GM12875 (cell line): ENCODE measurements around the gene ACIN1.

ENCODE experiments used
- H3K4me3 ChIP-seq: one replicate; pipeline ENCODE4 v1.5.1; 2011; ENCODE audit warnings: low read depth, low read length, control low read depth
- CTCF ChIP-seq: IDR thresholded peaks from 2 replicates; pipeline ENCODE4 v1.5.1; 2011; ENCODE audit warnings: low read depth, mild to moderate bottlenecking, control low read depth, inconsistent platforms, low read length, moderate library complexity, borderline replicate concordance; ENCODE audit not compliant: insufficient read depth

ACIN1 gene

GRCh38 chr14:23123419-23123818 is 28.5 kb upstream of the ACIN1 start:
- no peak for TF ChIP-seq CTCF

GRCh38 chr14:23122086-23122485 is 27.1 kb upstream of the ACIN1 start:
- no peak overlapping the region for H3K4me3 ChIP-seq
- TF ChIP-seq CTCF = no peak

More at GRCh38 chr14:23123419-23123818, 28.5 kb upstream of the ACIN1 start:
- H3K4me3 ChIP-seq = no peak overlapping the region

- no peak for TF ChIP-seq CTCF
- H3K4me3 ChIP-seq = no peak overlapping the region
Observed at GRCh38 chr14:23121361-23121771, 26.4 kb upstream of the ACIN1 start.

GRCh38 chr14:23120541-23121251 is 25.8 kb upstream of the ACIN1 start:
- TF ChIP-seq CTCF = peak; percentile 96
- H3K4me3 ChIP-seq = no peak overlapping the region

GRCh38 chr14:23119363-23120327 is 24.7 kb upstream of the ACIN1 start:
- H3K4me3 ChIP-seq = no peak overlapping the region
- no peak for TF ChIP-seq CTCF

GRCh38 chr14:23118506-23119362 is 23.8 kb upstream of the ACIN1 start, which contains the start of gene CEBPE:
TSS of gene CEBPE (minus strand) at chr14:23119255. CDS start at chr14:23119091, 164 bp downstream.
- no peak within 1 kb of the TSS for H3K4me3 ChIP-seq
- no peak for TF ChIP-seq CTCF
